Skeletal muscle tissue (tissue), 4 donors: ENCODE data around the gene PDPK1. TPM values are rescaled to one million over a fixed set of nuclear protein-coding genes. Genes with fewer than 3 reads are reported as not detected.

Experiments
- H3K27ac ChIP-seq: one replicate; pipeline ENCODE4 v1.7.0; 2013; ENCODE audit warnings: mild to moderate bottlenecking, low read depth, low read length, inconsistent platforms
- H3K27me3 ChIP-seq, 3 donors: one replicate each; pipeline ENCODE4 v1.7.0; 2013; ENCODE audit warnings: low read length in 3 of 3; ENCODE audit not compliant: control insufficient read depth in 3 of 3, insufficient read depth in 3 of 3
- H3K36me3 ChIP-seq, 3 donors: one replicate each; pipeline ENCODE4 v1.7.0; 2013; ENCODE audit warnings: low read length in 3 of 3; ENCODE audit not compliant: control insufficient read depth in 3 of 3, insufficient read depth in 3 of 3
- H3K4me1 ChIP-seq, 3 donors: one replicate each; pipeline ENCODE4 v1.7.0; 2013; ENCODE audit warnings: low read length in 3 of 3, mild to moderate bottlenecking in 3 of 3; ENCODE audit not compliant: control insufficient read depth in 3 of 3, insufficient read depth in 3 of 3
- H3K4me3 ChIP-seq, 3 donors: one replicate each; pipeline ENCODE4 v1.7.0; 2013; ENCODE audit warnings: low read length in 3 of 3
- H3K9ac ChIP-seq, 3 donors: one replicate each; pipeline ENCODE4 v1.7.0; 2013; ENCODE audit warnings: low read length in 3 of 3, mild to moderate bottlenecking in 3 of 3, moderate library complexity in 2 of 3, low read depth in 1 of 3
- H3K9me3 ChIP-seq, 3 donors: one replicate each; pipeline ENCODE4 v1.7.0; 2013; ENCODE audit warnings: low read length in 3 of 3; ENCODE audit not compliant: control insufficient read depth in 3 of 3
- total RNA-seq: library from RNA; depleted of rRNA; stranded (reverse); fragments of >200 nt; gene quantifications from one replicate; pipeline ENCODE4 v1.2.3, GENCODE V29; 2014
- donor health status: Osteomylitis.

PDPK1 gene
- total RNA-seq, 1 donor from 2014 or later = 18.3 TPM

DNA sequence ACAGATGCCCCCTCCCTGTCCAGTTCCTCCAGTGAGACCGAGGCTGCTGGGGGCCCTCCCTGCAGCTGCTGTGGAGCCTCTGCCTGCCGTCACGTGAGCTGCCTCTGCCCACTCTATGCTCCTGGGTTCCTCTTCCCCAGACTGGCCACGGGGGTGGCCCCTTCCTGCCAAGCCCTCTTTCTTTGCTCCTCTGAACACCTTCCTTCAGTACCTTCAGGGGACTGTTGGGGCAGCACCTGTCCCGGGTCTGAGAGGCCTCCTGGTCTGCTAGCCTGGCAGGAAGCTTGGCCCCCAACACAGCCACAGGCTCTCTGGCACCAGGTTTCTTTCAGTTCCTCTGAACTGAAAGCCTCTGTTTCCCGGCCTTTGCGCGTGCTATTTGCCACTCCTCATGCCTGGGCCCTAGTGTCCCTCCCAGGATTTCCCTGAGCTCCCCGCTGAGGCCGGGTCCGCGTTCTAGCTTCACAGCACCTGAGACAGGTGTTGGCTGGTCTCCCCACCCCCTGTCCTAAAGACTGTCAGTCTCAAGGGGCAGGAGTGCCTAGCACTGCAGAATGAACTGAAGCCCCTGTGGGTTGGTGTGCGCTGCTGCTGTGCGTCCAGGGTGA is 30.7 kb upstream of the PDPK1 start:
- Histone ChIP-seq H3K9ac (peak overlapping the region in 1 of 3 donors; percentile 50), H3K4me1 (peaks cover 2 to 18% (median 11%) of the 10 kb centered on the region in 3 donors), H3K36me3 (peaks cover 0 to 3% (median 0%) of the 10 kb centered on the region in 3 donors), H3K9me3 (no peaks in the 10 kb centered on the region), H3K4me3 (no peak overlapping the region), H3K27ac (peak overlapping the region; percentile 54), H3K27me3 (no peaks in the 10 kb centered on the region)

DNA sequence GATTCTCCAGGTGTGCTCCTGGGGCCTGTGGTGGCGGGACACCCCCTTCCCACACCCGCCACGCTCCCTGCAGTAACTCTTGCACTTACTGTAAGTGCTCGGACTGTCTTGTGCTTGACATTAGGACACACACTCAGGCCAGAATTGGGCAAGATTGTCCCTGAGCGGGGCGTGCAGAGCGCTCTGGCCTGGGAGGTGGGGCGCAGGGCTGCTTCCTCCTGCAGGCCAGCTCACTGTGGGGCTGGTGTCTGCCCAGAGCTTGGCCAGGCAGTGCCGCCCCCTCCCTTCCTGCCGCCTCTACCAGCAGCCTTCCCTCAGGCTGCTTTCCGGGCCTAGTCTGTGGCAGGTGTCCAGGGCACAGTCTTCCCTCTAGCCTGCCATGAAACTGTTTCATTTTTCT is 30.2 kb upstream of the PDPK1 start:
- peaks cover 0 to 3% (median 0%) of the 10 kb centered on the region in 3 donors for H3K36me3 ChIP-seq
- no peaks in the 10 kb centered on the region for H3K27me3 ChIP-seq
- H3K4me1 ChIP-seq = peaks cover 2 to 18% (median 9%) of the 10 kb centered on the region in 3 donors
- H3K9me3 ChIP-seq = no peaks in the 10 kb centered on the region
- H3K27ac ChIP-seq = peak overlapping the region; percentile 54
- no peak overlapping the region for H3K9ac ChIP-seq
- no peak overlapping the region for H3K4me3 ChIP-seq

GRCh38 chr16:2508722-2509400 is 29.0 kb upstream of the PDPK1 start:
- Histone ChIP-seq H3K27me3 (no peaks in the 10 kb centered on the region), H3K36me3 (peaks cover 0 to 3% (median 0%) of the 10 kb centered on the region in 3 donors), H3K9me3 (no peaks in the 10 kb centered on the region), H3K27ac (no peak overlapping the region), H3K4me1 (peaks cover 10 to 22% (median 16%) of the 10 kb centered on the region in 3 donors), H3K9ac (no peak overlapping the region), H3K4me3 (no peak overlapping the region)

GRCh38 chr16:2511128-2511800 is 26.6 kb upstream of the PDPK1 start:
- H3K9ac ChIP-seq = peak overlapping the region in 1 of 3 donors; percentile 8
- H3K9me3 ChIP-seq = no peaks in the 10 kb centered on the region
- no peak overlapping the region for H3K27ac ChIP-seq
- no peaks in the 10 kb centered on the region for H3K27me3 ChIP-seq
- H3K4me3 ChIP-seq = no peak overlapping the region
- H3K4me1 ChIP-seq = peaks cover 28 to 39% (median 33%) of the 10 kb centered on the region in 3 donors
- no peaks in the 10 kb centered on the region for H3K36me3 ChIP-seq

- Histone ChIP-seq H3K4me1 (peaks cover 37 to 48% (median 42%) of the 10 kb centered on the region in 3 donors), H3K9ac (peak overlapping the region in 2 of 3 donors; percentile 33 to 91), H3K27ac (no peak overlapping the region)
These were observed 25.7 kb upstream of the PDPK1 start for GRCh38 chr16:2511996-2512734.

GRCh38 chr16:2512735-2513404 is 25.0 kb upstream of the PDPK1 start:
- peaks cover 44 to 55% (median 49%) of the 10 kb centered on the region in 3 donors for H3K4me1 ChIP-seq
- H3K27ac ChIP-seq = peak overlapping the region; percentile 98
- peaks cover 0 to 4% (median 4%) of the 10 kb centered on the region in 3 donors for H3K36me3 ChIP-seq
- peak overlapping the region; percentile 70 to 91 (median 91) for H3K9ac ChIP-seq
- no peaks in the 10 kb centered on the region for H3K9me3 ChIP-seq
- H3K4me3 ChIP-seq = peak overlapping the region; percentile 59 to 87 (median 85)
- no peaks in the 10 kb centered on the region for H3K27me3 ChIP-seq

More at GRCh38 chr16:2511996-2512734, 25.7 kb upstream of the PDPK1 start:
- Histone ChIP-seq H3K4me3 (no peak overlapping the region), H3K9me3 (no peaks in the 10 kb centered on the region), H3K27me3 (no peaks in the 10 kb centered on the region), H3K36me3 (peaks cover 0 to 4% (median 4%) of the 10 kb centered on the region in 3 donors)

DNA sequence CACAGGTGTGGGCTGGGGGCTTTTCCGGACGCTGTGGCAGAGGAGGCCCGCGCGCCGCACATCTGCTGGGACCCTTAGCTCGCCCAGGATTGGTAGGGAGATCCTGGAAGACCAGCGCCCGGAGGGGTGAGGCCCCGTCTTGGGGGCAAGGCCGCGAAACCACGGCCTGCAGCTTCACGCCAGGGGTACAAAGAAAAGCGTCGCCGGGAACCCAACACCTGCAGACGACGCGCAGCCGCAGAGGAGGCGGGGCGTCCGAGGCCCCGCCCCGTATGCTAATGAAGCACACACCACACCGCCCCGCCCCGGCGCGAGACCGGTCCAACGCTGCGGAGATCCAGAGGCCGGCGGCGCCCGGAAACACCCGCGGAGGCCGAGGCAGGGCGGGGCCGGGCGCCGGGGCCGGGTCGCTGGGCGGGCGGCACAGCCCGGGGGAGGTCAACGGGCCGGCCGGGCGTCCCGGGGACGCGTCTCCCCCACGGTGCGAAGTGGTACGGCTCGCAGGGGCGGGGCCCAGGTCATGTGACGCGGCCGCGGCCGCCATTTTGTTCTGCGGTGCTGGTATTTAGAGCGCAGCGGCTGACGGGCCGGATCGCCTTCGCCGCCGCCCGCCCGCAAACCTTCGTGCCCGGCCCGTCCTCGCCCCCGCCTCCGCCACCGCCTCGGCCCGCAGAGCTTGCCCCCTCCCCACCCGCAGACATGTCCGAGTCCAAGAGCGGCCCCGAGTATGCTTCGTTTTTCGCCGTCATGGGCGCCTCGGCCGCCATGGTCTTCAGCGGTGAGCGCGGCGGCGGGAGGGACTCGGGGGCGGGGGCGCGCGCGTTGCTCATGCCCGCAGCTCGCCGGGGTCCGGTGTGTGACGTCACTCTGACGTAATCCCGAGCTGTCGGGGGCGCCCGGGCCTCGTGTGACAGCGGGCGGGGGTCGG is 24.2 kb upstream of the PDPK1 start, which contains the start of gene ATP6V0C:
TSS of gene ATP6V0C (plus strand) at position 548 of the 928 bp plus-strand sequence. CDS start at position 700, 152 bp downstream.
- Histone ChIP-seq H3K27me3 (no peaks in the 10 kb centered on the region), H3K9ac (peak within 1 kb of the TSS; percentile 88 to 91 (median 91)), H3K4me3 (peak within 1 kb of the TSS; percentile 81 to 87 (median 85)), H3K36me3 (peaks cover 0 to 4% (median 4%) of the 10 kb centered on the region in 3 donors), H3K27ac (peak within 1 kb of the TSS; percentile 98), H3K9me3 (no peaks in the 10 kb centered on the region), H3K4me1 (peaks cover 52 to 63% (median 57%) of the 10 kb centered on the region in 3 donors)

DNA sequence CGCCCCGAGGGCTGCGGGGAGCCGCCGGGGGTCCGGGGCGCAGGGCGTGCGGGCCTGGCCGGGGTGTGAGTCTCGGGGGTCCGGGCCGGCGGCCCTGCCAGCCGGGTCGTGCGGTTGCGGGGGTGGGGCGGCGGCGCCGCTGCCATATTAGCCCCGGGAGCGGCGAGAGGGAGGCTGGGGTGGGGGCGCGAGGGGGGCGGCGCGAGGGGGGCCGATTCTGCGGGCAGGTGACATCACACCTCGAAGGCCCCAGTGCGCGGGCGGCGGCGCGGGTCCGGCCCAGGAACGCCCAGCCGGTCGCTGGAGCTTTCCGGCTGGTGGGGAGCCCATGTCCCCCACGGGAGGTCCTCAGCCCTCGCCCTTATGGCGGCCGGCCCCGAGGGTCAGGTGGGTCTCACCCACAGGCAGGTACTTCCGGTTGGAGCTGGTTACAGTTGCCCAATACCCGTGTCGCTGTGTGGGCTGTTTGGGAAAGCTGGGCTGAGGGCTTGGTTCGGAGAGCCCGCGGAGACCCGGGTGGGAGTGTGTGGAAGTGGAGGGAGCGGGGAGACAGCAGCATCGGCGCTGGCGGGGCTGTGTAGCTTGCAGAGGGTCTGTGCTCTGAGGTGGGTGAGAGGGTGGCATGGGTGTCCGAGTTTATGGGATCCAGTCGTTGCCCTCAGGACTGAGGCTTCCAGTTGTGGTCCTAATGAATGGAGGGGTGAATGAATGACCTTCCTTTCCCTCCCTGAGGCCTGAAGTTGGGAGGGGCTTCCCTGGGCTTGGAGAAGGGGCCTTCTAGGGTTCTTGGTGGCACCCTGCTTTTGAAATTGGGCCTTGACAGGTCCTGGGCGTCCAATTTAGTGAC is 23.3 kb upstream of the PDPK1 start:
- Histone ChIP-seq H3K27me3 (no peaks in the 10 kb centered on the region), H3K27ac (peak overlapping the region; percentile 98), H3K4me1 (peaks cover 61 to 72% (median 66%) of the 10 kb centered on the region in 3 donors), H3K9me3 (no peaks in the 10 kb centered on the region), H3K4me3 (peak overlapping the region; percentile 81 to 87 (median 85)), H3K9ac (peak overlapping the region; percentile 88 to 91 (median 91)), H3K36me3 (peaks cover 0 to 9% (median 8%) of the 10 kb centered on the region in 3 donors)
